SK-N-MC (cell line): ENCODE data around the gene MOXD1.
"Not testable (repeated sequence)": the region's sequence is repeated elsewhere in the genome, so short reads cannot be mapped to it uniquely, and the experiment has no call there.

ENCODE experiments used
- DNase-seq: peaks from one replicate; pipeline ENCODE4 v3.0.0-alpha.2; 2011; ENCODE audit warnings: low read depth, low spot score
- H3K27ac ChIP-seq: fragments of 200-600 bp; sonication (generic); 2 replicates; pipeline ENCODE4 v1.5.1; 2016; ENCODE audit warnings: mixed run types
- H3K36me3 ChIP-seq: fragments of 200-600 bp; sonication (generic); 2 replicates; pipeline ENCODE4 v1.6.1; 2017; ENCODE audit warnings: antibody characterized with exemption, low read length, mixed read lengths; ENCODE audit not compliant: insufficient read depth
- H3K4me3 ChIP-seq: fragments of 200-600 bp; sonication (generic); 2 replicates; pipeline ENCODE4 v1.5.1; 2016
- H3K9ac ChIP-seq: fragments of 200-600 bp; sonication (generic); 2 replicates; pipeline ENCODE4 v1.8.0; 2017; ENCODE audit warnings: mixed run types, mixed read lengths; ENCODE audit not compliant: insufficient read length
- H3K9me3 ChIP-seq: fragments of 200-600 bp; sonication (generic); 2 replicates; pipeline ENCODE4 v1.6.1; 2017; ENCODE audit warnings: low read depth, mild to moderate bottlenecking, antibody characterized with exemption, low read length, moderate library complexity, mixed read lengths
- EZH2 ChIP-seq: fragments of 200-600 bp; sonication (generic); IDR thresholded peaks from one replicate; pipeline ENCODE4 v1.6.1; 2017; ENCODE audit warnings: antibody characterized with exemption
- FOXP2 ChIP-seq: optimal IDR thresholded peaks from 2 replicates; pipeline ENCODE3; 2011; ENCODE audit warnings: mild to moderate bottlenecking, moderate library complexity; ENCODE audit not compliant: insufficient read depth; ENCODE audit errors: extremely low read length, control extremely low read depth
- POLR2AphosphoS5 ChIP-seq: IDR thresholded peaks from 2 replicates; pipeline ENCODE4 v1.6.1; 2012; ENCODE audit warnings: mild to moderate bottlenecking, low read depth, low read length, borderline replicate concordance

Gene MOXD1

GRCh38 chr6:132272776-132273175 is 128.5 kb downstream of the MOXD1 start:
- H3K27ac ChIP-seq, result no peak overlapping the region
- no peak overlapping the region for H3K4me3 ChIP-seq
- DNase-seq, result no peak
- no peaks in the 10 kb centered on the region for H3K9me3 ChIP-seq
- H3K9ac ChIP-seq, result no peak overlapping the region
- TF ChIP-seq FOXP2 (no peak), EZH2 (no peak), POLR2AphosphoS5 (no peak)
- H3K36me3 ChIP-seq, result no peaks in the 10 kb centered on the region

GRCh38 chr6:132270726-132271402 is 130.4 kb downstream of the MOXD1 start:
- TF ChIP-seq POLR2AphosphoS5, result no peak
- no peak for TF ChIP-seq FOXP2
- TF ChIP-seq EZH2, result no peak
- Histone ChIP-seq H3K4me3 (no peak overlapping the region), H3K9me3 (no peaks in the 10 kb centered on the region), H3K9ac (no peak overlapping the region), H3K36me3 (no peaks in the 10 kb centered on the region), H3K27ac (no peak overlapping the region)
- DNase-seq, result no peak

DNA sequence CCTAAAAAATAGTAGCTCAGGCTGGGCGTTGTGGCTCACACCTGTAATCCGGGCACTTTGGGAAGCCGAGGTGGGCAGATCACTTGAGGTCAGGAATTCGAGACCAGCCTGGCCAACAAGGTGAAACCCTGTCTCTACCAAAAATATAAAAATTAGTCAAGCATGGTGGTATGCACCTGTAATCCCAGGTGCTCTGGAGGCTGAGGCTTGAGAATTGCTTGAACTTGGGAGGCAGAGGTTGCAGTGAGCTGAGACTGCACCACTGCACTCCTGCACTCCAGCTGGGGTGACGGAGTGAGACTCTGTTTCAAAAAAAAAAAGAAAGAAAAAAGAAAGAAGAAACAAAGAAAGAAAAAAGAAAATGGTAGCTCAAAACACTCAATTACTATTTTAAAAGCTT is 132.6 kb downstream of the MOXD1 start:
- not testable (repeated sequence) for H3K36me3 ChIP-seq, H3K9ac ChIP-seq, H3K27ac ChIP-seq, H3K9me3 ChIP-seq, DNase-seq, H3K4me3 ChIP-seq

GRCh38 chr6:132268209-132268608 is 133.1 kb downstream of the MOXD1 start:
- DNase-seq, result no peak
- no peaks in the 10 kb centered on the region for H3K9me3 ChIP-seq
- H3K4me3 ChIP-seq, result no peak overlapping the region
- no peak overlapping the region for H3K27ac ChIP-seq
- H3K9ac ChIP-seq, result no peak overlapping the region
- H3K36me3 ChIP-seq, result no peaks in the 10 kb centered on the region
- TF ChIP-seq FOXP2 (no peak), EZH2 (no peak), POLR2AphosphoS5 (no peak)

GRCh38 chr6:132265451-132266097 is 135.7 kb downstream of the MOXD1 start:
- Histone ChIP-seq H3K36me3 (no peaks in the 10 kb centered on the region), H3K9me3 (no peaks in the 10 kb centered on the region), H3K9ac (no peak overlapping the region), H3K27ac (no peak overlapping the region), H3K4me3 (no peak overlapping the region)
- TF ChIP-seq FOXP2 (no peak), EZH2 (no peak)
- no peak for DNase-seq

GRCh38 chr6:132264021-132264500 is 137.2 kb downstream of the MOXD1 start:
- no peak overlapping the region for H3K27ac ChIP-seq
- H3K9me3 ChIP-seq, result no peaks in the 10 kb centered on the region
- H3K4me3 ChIP-seq, result no peak overlapping the region
- TF ChIP-seq POLR2AphosphoS5 (no peak), EZH2 (no peak), FOXP2 (no peak)
- H3K9ac ChIP-seq, result no peak overlapping the region
- no peak for DNase-seq
- H3K36me3 ChIP-seq, result no peaks in the 10 kb centered on the region

- no peak for TF ChIP-seq FOXP2
- no peak overlapping the region for H3K4me3 ChIP-seq
- H3K36me3 ChIP-seq, result no peaks in the 10 kb centered on the region
- no peak overlapping the region for H3K9ac ChIP-seq
- H3K27ac ChIP-seq, result no peak overlapping the region
- no peaks in the 10 kb centered on the region for H3K9me3 ChIP-seq
- no peak for DNase-seq
These were observed 139.9 kb downstream of the MOXD1 start for GRCh38 chr6:132261354-132261753.

DNA sequence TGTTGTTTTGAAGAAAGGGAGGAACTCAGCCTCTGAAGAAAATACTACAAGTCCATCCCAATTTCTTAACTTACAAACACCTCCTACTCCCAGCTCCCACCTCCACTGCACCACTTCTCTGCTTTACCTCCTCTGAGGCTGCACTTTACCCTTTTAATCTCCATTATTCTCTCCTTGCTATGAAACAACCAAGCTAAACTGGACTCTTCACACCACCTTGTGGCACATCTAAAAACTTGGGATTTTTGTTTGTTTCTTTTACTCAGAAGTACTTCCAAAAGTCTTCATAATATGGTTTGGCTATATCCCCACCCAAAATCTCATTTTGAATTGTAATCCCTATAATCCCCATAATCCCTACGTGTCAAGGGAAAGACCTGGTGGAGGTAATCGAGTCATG is 142.2 kb downstream of the MOXD1 start:
- no peak for DNase-seq

DNA sequence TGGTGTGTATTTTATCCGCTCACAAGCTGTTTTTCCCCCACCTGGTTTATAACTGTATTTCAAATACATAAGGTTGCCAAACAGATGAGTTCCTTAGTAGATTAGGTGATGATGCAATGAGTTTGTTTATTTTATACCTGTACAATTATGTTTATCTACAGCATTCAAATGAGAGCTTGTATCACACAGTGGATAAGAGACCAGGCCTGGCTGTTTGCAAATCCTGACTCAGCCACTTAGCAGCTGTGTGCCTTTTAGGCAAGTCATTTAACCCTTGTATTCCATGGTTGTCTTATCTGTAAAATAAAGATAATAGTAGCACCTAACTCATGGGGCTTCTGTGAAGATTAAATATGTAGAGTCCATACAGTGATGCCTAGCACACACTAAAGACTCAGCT is 143.7 kb downstream of the MOXD1 start:
- DNase-seq, result no peak
- Histone ChIP-seq H3K9ac (no peak overlapping the region), H3K9me3 (no peaks in the 10 kb centered on the region), H3K27ac (no peak overlapping the region), H3K36me3 (no peaks in the 10 kb centered on the region), H3K4me3 (no peak overlapping the region)
- TF ChIP-seq EZH2 (no peak), FOXP2 (no peak), POLR2AphosphoS5 (no peak)

More for the DNA sequence above, 142.2 kb downstream of the MOXD1 start:
- H3K9ac ChIP-seq, result no peak overlapping the region
- H3K9me3 ChIP-seq, result no peaks in the 10 kb centered on the region
- TF ChIP-seq FOXP2 (no peak), EZH2 (no peak), POLR2AphosphoS5 (no peak)
- no peak overlapping the region for H3K4me3 ChIP-seq
- no peaks in the 10 kb centered on the region for H3K36me3 ChIP-seq
- no peak overlapping the region for H3K27ac ChIP-seq
